HepG2 (cell line): ENCODE data around the gene SCAI. TPM values are rescaled to one million over a fixed set of nuclear protein-coding genes. Genes with fewer than 3 reads are reported as not detected.

Experiments
- CAMTA2 ChIP-seq: sonication (generic); formaldehyde crosslinking; IDR thresholded peaks from 2 replicates; pipeline ENCODE4 v1.4.0; 2020; ENCODE audit warnings: mild to moderate bottlenecking, missing genetic modification reagents, borderline replicate concordance
- GATA4 ChIP-seq: sonication (generic); IDR thresholded peaks from 2 replicates; pipeline ENCODE4 v1.6.1; 2016; ENCODE audit warnings: antibody characterized with exemption, low read depth, borderline replicate concordance
- JDP2 ChIP-seq: sonication (generic); formaldehyde crosslinking; IDR thresholded peaks from 2 replicates; pipeline ENCODE4 v1.8.1; 2022; ENCODE audit warnings: missing genetic modification reagents, borderline replicate concordance
- MIER3 ChIP-seq: IDR thresholded peaks from 2 replicates; pipeline ENCODE4 v1.6.1; 2016; ENCODE audit warnings: missing compliant biosample characterization, borderline replicate concordance
- MYNN ChIP-seq: sonication (generic); formaldehyde crosslinking; IDR thresholded peaks from 2 replicates; pipeline ENCODE4 v1.4.0; 2020; ENCODE audit warnings: mild to moderate bottlenecking, low read depth, missing genetic modification reagents
- NR2C2 ChIP-seq: sonication (generic); formaldehyde crosslinking; IDR thresholded peaks from 2 replicates; pipeline ENCODE4 v1.4.0; 2020; ENCODE audit warnings: missing genetic modification reagents, mild to moderate bottlenecking, moderate library complexity, borderline replicate concordance
- SUZ12 ChIP-seq: fragments of 150-350 bp; IDR thresholded peaks from 2 replicates; pipeline ENCODE4 v1.6.1; 2014; ENCODE audit warnings: low read depth, low read length
- TBX2 ChIP-seq: sonication (generic); formaldehyde crosslinking; IDR thresholded peaks from 2 replicates; pipeline ENCODE4 v1.5.0; 2020; ENCODE audit warnings: missing genetic modification reagents, mild to moderate bottlenecking, borderline replicate concordance
- ZNF451 ChIP-seq: sonication (generic); formaldehyde crosslinking; IDR thresholded peaks from 2 replicates; pipeline ENCODE4 v1.5.0; 2020; ENCODE audit warnings: mild to moderate bottlenecking, missing genetic modification reagents
- ZNF557 ChIP-seq: sonication (generic); formaldehyde crosslinking; IDR thresholded peaks from 2 replicates; pipeline ENCODE4 v1.4.0; 2020; ENCODE audit warnings: missing genetic modification reagents
- ZNF772 ChIP-seq: sonication (generic); formaldehyde crosslinking; IDR thresholded peaks from 2 replicates; pipeline ENCODE4 v1.5.0; 2020; ENCODE audit warnings: mild to moderate bottlenecking, missing genetic modification reagents
- ZSCAN20 ChIP-seq: sonication (generic); formaldehyde crosslinking; IDR thresholded peaks from 2 replicates; pipeline ENCODE4 v1.4.0; 2020; ENCODE audit warnings: missing genetic modification reagents, mild to moderate bottlenecking, borderline replicate concordance
- ZZZ3 ChIP-seq: sonication (generic); formaldehyde crosslinking; IDR thresholded peaks from 2 replicates; pipeline ENCODE4 v1.4.0; 2020; ENCODE audit warnings: missing genetic modification reagents, mild to moderate bottlenecking, borderline replicate concordance
- polyA plus RNA-seq, 8 experiments: library from polyadenylated mRNA; depleted of rRNA in 3 of 8; stranded (reverse) in 7 of 8; unstranded in 1 of 8; fragments of >200 nt; fragmentation: Illumina TruSeq in 4 of 8; extraction: Trizol in 4 of 8; gene quantifications; 2 replicates each; pipeline versions ENCODE4 v1.2.1 to v1.2.3, GENCODE V29; 2011 to 2016; ENCODE audit warnings: low read depth in 4 of 8, missing spikeins in 1 of 8, mixed read lengths in 1 of 8; ENCODE audit not compliant: insufficient read depth in 1 of 8
- total RNA-seq, 5 experiments: library from RNA; depleted of rRNA; stranded (reverse); fragments of >200 nt; fragmentation: Illumina TruSeq; extraction: Trizol; gene quantifications; 2 replicates each; pipeline ENCODE4 v1.2.3, GENCODE V29; 2016; ENCODE audit warnings: low read depth in 1 of 5
- TF ChIP-seq, protein P1 (sequence below): sonication (generic); formaldehyde crosslinking; IDR thresholded peaks from 2 replicates; pipeline ENCODE4 v1.4.0; 2020; ENCODE audit warnings: low read depth, missing genetic modification reagents
- TF ChIP-seq, protein P2 (sequence below): sonication (generic); formaldehyde crosslinking; IDR thresholded peaks from 2 replicates; pipeline ENCODE4 v1.4.0; 2020; ENCODE audit warnings: missing genetic modification reagents, mild to moderate bottlenecking, borderline replicate concordance
- TF ChIP-seq, protein P3 (sequence below): sonication (generic); formaldehyde crosslinking; IDR thresholded peaks from 2 replicates; pipeline ENCODE4 v1.4.0; 2020; ENCODE audit warnings: mild to moderate bottlenecking, low read depth, missing genetic modification reagents
- TF ChIP-seq, protein P4 (sequence below): IDR thresholded peaks from 2 replicates; pipeline ENCODE4 v1.6.1; 2016; ENCODE audit warnings: mild to moderate bottlenecking, missing biosample characterization, missing genetic modification reagents
- TF ChIP-seq, protein P5 (sequence below): sonication (generic); formaldehyde crosslinking; IDR thresholded peaks from 2 replicates; pipeline ENCODE4 v1.8.1; 2023; ENCODE audit warnings: mild to moderate bottlenecking, missing genetic modification reagents

SCAI gene
- total and polyA plus RNA-seq, 2 of the 13 experiments (the other 11 are each of a cell fraction or from before 2014, with no cell fraction given) = 4.4 to 8.4 TPM

DNA sequence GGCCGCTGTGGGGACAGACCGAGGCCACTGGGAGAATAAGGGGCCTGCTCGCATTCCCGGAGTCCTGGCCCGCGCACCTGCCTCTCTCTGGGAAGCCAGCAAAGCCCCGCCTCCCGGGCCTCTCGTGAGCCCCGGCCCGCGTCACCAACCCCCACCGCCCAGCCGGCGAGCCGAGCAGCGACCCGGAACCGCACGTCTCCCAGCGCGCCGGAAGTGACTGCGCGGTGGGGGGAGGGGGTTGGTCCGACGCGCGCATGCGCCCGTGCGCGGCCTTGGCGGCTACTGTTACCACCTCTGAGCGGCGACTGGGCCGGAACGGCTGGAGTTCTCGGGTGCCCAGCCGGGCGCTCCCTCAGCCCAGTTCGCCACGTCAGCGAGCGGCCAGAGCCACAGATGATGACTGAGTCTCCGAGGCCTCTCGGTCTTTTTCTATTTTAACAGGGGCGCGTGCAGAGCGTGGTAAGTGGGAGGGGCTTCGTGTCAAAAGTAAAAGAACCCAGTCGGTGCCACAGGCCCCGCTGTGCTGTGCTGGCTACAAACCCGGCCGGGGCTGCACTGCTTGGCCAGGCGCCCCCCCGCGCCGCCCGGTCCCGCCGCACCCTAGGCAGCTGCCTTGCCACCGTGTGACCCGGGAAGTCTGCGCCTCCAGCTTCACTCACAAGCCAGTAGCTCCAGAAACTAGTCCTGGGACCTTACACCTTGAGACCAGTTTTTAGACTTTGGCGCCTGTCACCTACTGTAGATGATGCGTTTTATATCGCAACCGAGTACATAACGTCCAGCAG, 202.2 kb downstream of the SCAI start, which contains the start of gene GOLGA1 (continued):
- TF ChIP-seq, protein P1, sequence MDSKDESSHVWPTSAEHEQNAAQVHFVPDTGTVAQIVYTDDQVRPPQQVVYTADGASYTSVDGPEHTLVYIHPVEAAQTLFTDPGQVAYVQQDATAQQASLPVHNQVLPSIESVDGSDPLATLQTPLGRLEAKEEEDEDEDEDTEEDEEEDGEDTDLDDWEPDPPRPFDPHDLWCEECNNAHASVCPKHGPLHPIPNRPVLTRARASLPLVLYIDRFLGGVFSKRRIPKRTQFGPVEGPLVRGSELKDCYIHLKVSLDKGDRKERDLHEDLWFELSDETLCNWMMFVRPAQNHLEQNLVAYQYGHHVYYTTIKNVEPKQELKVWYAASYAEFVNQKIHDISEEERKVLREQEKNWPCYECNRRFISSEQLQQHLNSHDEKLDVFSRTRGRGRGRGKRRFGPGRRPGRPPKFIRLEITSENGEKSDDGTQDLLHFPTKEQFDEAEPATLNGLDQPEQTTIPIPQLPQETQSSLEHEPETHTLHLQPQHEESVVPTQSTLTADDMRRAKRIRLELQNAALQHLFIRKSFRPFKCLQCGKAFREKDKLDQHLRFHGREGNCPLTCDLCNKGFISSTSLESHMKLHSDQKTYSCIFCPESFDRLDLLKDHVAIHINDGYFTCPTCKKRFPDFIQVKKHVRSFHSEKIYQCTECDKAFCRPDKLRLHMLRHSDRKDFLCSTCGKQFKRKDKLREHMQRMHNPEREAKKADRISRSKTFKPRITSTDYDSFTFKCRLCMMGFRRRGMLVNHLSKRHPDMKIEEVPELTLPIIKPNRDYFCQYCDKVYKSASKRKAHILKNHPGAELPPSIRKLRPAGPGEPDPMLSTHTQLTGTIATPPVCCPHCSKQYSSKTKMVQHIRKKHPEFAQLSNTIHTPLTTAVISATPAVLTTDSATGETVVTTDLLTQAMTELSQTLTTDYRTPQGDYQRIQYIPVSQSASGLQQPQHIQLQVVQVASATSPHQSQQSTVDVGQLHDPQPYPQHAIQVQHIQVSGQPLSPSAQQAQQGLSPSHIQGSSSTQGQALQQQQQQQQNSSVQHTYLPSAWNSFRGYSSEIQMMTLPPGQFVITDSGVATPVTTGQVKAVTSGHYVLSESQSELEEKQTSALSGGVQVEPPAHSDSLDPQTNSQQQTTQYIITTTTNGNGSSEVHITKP (CRISPR knock-in tag) = peak; percentile 50; the same call in 1 of the 2 replicates
- TF ChIP-seq, protein P2, sequence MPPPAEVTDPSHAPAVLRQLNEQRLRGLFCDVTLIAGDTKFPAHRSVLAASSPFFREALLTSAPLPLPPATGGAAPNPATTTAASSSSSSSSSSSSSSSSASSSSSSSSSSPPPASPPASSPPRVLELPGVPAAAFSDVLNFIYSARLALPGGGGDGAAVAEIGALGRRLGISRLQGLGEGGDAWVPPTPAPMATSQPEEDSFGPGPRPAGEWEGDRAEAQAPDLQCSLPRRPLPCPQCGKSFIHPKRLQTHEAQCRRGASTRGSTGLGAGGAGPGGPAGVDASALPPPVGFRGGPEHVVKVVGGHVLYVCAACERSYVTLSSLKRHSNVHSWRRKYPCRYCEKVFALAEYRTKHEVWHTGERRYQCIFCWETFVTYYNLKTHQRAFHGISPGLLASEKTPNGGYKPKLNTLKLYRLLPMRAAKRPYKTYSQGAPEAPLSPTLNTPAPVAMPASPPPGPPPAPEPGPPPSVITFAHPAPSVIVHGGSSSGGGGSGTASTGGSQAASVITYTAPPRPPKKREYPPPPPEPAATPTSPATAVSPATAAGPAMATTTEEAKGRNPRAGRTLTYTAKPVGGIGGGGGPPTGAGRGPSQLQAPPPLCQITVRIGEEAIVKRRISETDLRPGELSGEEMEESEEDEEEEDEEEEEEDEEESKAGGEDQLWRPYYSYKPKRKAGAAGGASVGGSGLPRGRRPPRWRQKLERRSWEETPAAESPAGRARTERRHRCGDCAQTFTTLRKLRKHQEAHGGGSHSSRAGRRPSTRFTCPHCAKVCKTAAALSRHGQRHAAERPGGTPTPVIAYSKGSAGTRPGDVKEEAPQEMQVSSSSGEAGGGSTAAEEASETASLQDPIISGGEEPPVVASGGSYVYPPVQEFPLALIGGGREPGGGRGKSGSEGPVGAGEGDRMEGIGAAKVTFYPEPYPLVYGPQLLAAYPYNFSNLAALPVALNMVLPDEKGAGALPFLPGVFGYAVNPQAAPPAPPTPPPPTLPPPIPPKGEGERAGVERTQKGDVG (CRISPR knock-in tag) = no peak
- TF ChIP-seq SUZ12 (no peak), ZZZ3 (CRISPR knock-in tag) (peak; percentile 81; the same call in 1 of the 2 replicates), JDP2 (CRISPR knock-in tag) (no peak), NR2C2 (peak; percentile 99), GATA4 (peak; percentile 31; the same call in 1 of the 2 replicates), ZNF451 (CRISPR knock-in tag) (0 out of 2 replicates have a peak, but pooled peaks have one; percentile 92), ZSCAN20 (CRISPR knock-in tag) (no peak; the same call in none of the 2 replicates), ZNF772 (CRISPR knock-in tag) (peak; percentile 56; the same call in 1 of the 2 replicates), ZNF557 (peak; percentile 74; the same call in 1 of the 2 replicates), MYNN (CRISPR knock-in tag) (peak; percentile 6; the same call in 1 of the 2 replicates), TBX2 (peak; percentile 81), MIER3 (peak; percentile 27), CAMTA2 (peak; percentile 93)
- TF ChIP-seq, protein P3, sequence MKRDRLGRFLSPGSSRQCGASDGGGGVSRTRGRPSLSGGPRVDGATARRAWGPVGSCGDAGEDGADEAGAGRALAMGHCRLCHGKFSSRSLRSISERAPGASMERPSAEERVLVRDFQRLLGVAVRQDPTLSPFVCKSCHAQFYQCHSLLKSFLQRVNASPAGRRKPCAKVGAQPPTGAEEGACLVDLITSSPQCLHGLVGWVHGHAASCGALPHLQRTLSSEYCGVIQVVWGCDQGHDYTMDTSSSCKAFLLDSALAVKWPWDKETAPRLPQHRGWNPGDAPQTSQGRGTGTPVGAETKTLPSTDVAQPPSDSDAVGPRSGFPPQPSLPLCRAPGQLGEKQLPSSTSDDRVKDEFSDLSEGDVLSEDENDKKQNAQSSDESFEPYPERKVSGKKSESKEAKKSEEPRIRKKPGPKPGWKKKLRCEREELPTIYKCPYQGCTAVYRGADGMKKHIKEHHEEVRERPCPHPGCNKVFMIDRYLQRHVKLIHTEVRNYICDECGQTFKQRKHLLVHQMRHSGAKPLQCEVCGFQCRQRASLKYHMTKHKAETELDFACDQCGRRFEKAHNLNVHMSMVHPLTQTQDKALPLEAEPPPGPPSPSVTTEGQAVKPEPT (CRISPR knock-in tag) = no peak; the same call in 1 of the 2 replicates
- TF ChIP-seq, protein P4, sequence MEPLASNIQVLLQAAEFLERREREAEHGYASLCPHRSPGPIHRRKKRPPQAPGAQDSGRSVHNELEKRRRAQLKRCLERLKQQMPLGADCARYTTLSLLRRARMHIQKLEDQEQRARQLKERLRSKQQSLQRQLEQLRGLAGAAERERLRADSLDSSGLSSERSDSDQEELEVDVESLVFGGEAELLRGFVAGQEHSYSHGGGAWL (CRISPR knock-in tag) = no peak
- TF ChIP-seq, protein P5, sequence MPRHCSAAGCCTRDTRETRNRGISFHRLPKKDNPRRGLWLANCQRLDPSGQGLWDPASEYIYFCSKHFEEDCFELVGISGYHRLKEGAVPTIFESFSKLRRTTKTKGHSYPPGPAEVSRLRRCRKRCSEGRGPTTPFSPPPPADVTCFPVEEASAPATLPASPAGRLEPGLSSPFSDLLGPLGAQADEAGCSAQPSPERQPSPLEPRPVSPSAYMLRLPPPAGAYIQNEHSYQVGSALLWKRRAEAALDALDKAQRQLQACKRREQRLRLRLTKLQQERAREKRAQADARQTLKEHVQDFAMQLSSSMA (CRISPR knock-in tag) = no peak
